ENCODE data around the gene RPH3AL. TPM values are rescaled to one million over a fixed set of nuclear protein-coding genes. Genes with fewer than 3 reads are reported as not detected.

Gene RPH3AL
- total and polyA plus RNA-seq, 10 of the 15 experiments (the other 5 are each of a cell fraction or from before 2014, with no cell fraction given): 0.04 to 1.2 (median 0.47) TPM; not detected in 2

DNA sequence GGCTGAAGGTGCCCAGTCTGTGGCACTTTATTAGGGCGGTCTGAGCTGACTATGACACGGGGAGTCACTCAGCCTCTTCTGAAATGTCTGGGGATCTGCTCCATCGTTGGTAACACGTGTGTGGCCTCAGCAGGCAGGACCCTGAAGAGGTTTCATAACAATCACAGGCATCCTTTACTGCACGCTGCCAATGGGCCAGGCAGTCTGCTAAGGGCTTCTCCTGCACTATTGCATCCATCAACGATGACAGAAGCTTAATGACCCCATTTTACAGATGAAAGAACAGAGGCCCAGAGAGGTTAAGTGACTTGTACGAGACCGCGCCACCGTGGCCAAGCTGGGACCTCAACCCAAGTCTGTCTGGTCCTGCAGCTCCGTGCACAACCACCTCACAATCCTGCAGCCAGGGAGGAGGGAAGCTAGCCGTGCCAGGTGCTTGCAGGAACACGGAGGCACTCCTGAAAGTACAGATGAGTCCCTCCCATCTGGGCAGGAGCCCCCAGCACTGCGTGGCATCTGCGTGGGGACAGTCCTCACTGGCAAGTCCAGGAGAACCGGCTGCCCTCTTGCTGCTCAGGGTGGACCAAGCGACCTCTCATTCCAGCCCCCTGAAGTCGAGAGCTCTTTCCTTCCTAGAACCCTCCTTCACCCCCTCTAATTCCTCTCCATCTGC lies 40.0 kb downstream of the RPH3AL start (continued):
- TF ChIP-seq ZBTB11 (CRISPR knock-in tag; IDR thresholded peaks at IDR 0.05): no peak
- no peak for TF ChIP-seq NFYA (IDR thresholded peaks at IDR 0.05; ENCODE audit: borderline replicate concordance, low read depth, low read length)
- TF ChIP-seq RBBP5 (conservative IDR thresholded peaks at IDR 0.05): no peak
- no peak for TF ChIP-seq MTA3 (IDR thresholded peaks at IDR 0.05; ENCODE audit: borderline replicate concordance, low read length)
- TF ChIP-seq ZSCAN29 (IDR thresholded peaks at IDR 0.05): no peak
- no peak for TF ChIP-seq IKZF2 (IDR thresholded peaks at IDR 0.05)

GRCh38 chr17:311119-311782 lies 41.4 kb downstream of the RPH3AL start:
- in situ Hi-C loops (cut with MboI): loop anchor here (5.0 kb wide), 1 partner anchor 149 kb away; no protein-coding TSS in a partner anchor
- RAD21 ChIA-PET (ENCODE audit: unreplicated experiment): no interaction called here
- Histone ChIP-seq H3K79me2 (ENCODE audit: control insufficient read depth, insufficient read depth, low read length) (no peaks in the 10 kb centered on the region), H3K4me1 (ENCODE audit: control insufficient read depth, insufficient read depth, low read length) (no peaks in the 10 kb centered on the region), H3K4me3 (no peak overlapping the region), H3K9ac (ENCODE audit: control insufficient read depth, insufficient read depth, low read length) (no peak overlapping the region), H3K27ac (ENCODE audit: control insufficient read depth, insufficient read depth) (no peak overlapping the region), H2AFZ (ENCODE audit: control insufficient read depth, low read depth, low read length) (no peak overlapping the region), H4K20me1 (ENCODE audit: control insufficient read depth, insufficient read depth) (no peaks in the 10 kb centered on the region), H3K9me3 (replicated peaks; ENCODE audit: control insufficient read depth, insufficient read depth, low read length) (no peaks in the 10 kb centered on the region), H3K27me3 (replicated peaks in 1 of 2; ENCODE audit: control insufficient read depth in 2 of 2, insufficient read depth in 2 of 2, low read length in 1 of 2) (no peaks in the 10 kb centered on the region), H3K36me3 (ENCODE audit: control insufficient read depth in 2 of 2, insufficient read depth in 2 of 2, low read length in 1 of 2) (no peaks in the 10 kb centered on the region), H3K4me2 (ENCODE audit: control insufficient read depth, insufficient read depth) (no peak overlapping the region)
- no peak for TF ChIP-seq RELA (IDR thresholded peaks at IDR 0.05; ENCODE audit: borderline replicate concordance, partially characterized antibody)
- TF ChIP-seq SIX5 (IDR thresholded peaks at IDR 0.05; ENCODE audit: low read depth, low read length, severe bottlenecking): no peak
- TF ChIP-seq, protein P1, sequence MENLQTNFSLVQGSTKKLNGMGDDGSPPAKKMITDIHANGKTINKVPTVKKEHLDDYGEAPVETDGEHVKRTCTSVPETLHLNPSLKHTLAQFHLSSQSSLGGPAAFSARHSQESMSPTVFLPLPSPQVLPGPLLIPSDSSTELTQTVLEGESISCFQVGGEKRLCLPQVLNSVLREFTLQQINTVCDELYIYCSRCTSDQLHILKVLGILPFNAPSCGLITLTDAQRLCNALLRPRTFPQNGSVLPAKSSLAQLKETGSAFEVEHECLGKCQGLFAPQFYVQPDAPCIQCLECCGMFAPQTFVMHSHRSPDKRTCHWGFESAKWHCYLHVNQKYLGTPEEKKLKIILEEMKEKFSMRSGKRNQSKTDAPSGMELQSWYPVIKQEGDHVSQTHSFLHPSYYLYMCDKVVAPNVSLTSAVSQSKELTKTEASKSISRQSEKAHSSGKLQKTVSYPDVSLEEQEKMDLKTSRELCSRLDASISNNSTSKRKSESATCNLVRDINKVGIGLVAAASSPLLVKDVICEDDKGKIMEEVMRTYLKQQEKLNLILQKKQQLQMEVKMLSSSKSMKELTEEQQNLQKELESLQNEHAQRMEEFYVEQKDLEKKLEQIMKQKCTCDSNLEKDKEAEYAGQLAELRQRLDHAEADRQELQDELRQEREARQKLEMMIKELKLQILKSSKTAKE (IDR thresholded peaks at IDR 0.05; ENCODE audit: low read depth, poor library complexity, severe bottlenecking): no peak
- SMC1A ChIA-PET (ENCODE audit: uncharacterized antibody, unreplicated experiment): no interaction called here
- DNase-seq (ENCODE audit: low read depth, low spot score) (no peak), ATAC-seq (no peak), FAIRE-seq (no peak)
- 41% methylated on average over 20 of the region's 20 CpGs for WGBS (ENCODE audit: insufficient coverage, insufficient replicate concordance, low lambda C conversion rate, missing lambda C conversion rate)
- CTCF ChIA-PET: interaction anchor here (0.5 kb wide), 1 partner anchor 162 kb away, joined by 3 read pairs; no protein-coding TSS in a partner anchor
- intact Hi-C loops (cut with micrococcal nuclease; ENCODE audit: unreplicated experiment): loop anchor here (5.0 kb wide), 1 partner anchor 149 kb away; no protein-coding TSS in a partner anchor
- POLR2A ChIA-PET: no interaction called here
- BruUV-seq (replicated peaks): no TSS peak
